HG03571 (cell line): Measurements from ENCODE around the gene HIPK4.
"Not testable (repeated sequence)": the region's sequence is repeated elsewhere in the genome, so short reads cannot be mapped to it uniquely, and the experiment has no call there.

Source experiments
- ATAC-seq: cut with Tn5 transposase; IDR thresholded peaks from one replicate; pipeline ENCODE4 v1.9.1; 2021; ENCODE audit not compliant: unreplicated experiment

The HIPK4 gene

GRCh38 chr19:40390084-40390742 lies at the start of gene HIPK4:
Gene HIPK4 (minus strand): TSS chr19:40390181. CDS start chr19:40389902, 279 bp downstream.
- ATAC-seq: no peak

- ATAC-seq: no peak
Observed at GRCh38 chr19:40438284-40438683, 48.3 kb upstream of the HIPK4 start.

GRCh38 chr19:40433391-40434216 lies 43.6 kb upstream of the HIPK4 start:
- ATAC-seq: peak; percentile 68

- ATAC-seq: not testable (repeated sequence)
Observed at GRCh38 chr19:40432760-40433159, 42.8 kb upstream of the HIPK4 start.

GRCh38 chr19:40431698-40432097 lies 41.7 kb upstream of the HIPK4 start:
- no peak for ATAC-seq

GRCh38 chr19:40430242-40430641 lies 40.3 kb upstream of the HIPK4 start:
- not testable (repeated sequence) for ATAC-seq

- ATAC-seq: not testable (repeated sequence)
Observed at GRCh38 chr19:40428197-40428596, 38.2 kb upstream of the HIPK4 start.

- ATAC-seq: peak; percentile 79
Observed at GRCh38 chr19:40425450-40426287, 35.7 kb upstream of the HIPK4 start, which contains the start of gene SERTAD1. Gene SERTAD1 (minus strand): TSS chr19:40425992. CDS start chr19:40423546, 2,446 bp downstream.

- ATAC-seq: no peak
Observed at GRCh38 chr19:40424637-40425449, 34.9 kb upstream of the HIPK4 start.

- no peak for ATAC-seq
Observed at GRCh38 chr19:40423938-40424337, 34.0 kb upstream of the HIPK4 start.

- no peak for ATAC-seq
Observed at GRCh38 chr19:40422748-40423566, 33.0 kb upstream of the HIPK4 start.

GRCh38 chr19:40421993-40422747 lies 32.2 kb upstream of the HIPK4 start:
- ATAC-seq: no peak

- ATAC-seq: peak; percentile 30
Observed at GRCh38 chr19:40420766-40421765, 31.1 kb upstream of the HIPK4 start.

- ATAC-seq: no peak
Observed at GRCh38 chr19:40420451-40420765, 30.4 kb upstream of the HIPK4 start.

GRCh38 chr19:40419780-40420179 lies 29.8 kb upstream of the HIPK4 start:
- no peak for ATAC-seq

GRCh38 chr19:40419066-40419612 lies 29.2 kb upstream of the HIPK4 start:
- no peak for ATAC-seq

- ATAC-seq: no peak
Observed at GRCh38 chr19:40418040-40418439, 28.1 kb upstream of the HIPK4 start.

GRCh38 chr19:40417643-40417981 lies 27.6 kb upstream of the HIPK4 start:
- ATAC-seq: no peak
